ENCODE data around the gene CC2D1A. TPM values are rescaled to one million over a fixed set of nuclear protein-coding genes. Genes with fewer than 3 reads are reported as not detected.
"Not testable (repeated sequence)": the region's sequence is repeated elsewhere in the genome, so short reads cannot be mapped to it uniquely, and the experiment has no call there.

Gene CC2D1A
- total RNA-seq, 1 donor from 2014 or later, result 128 TPM

DNA sequence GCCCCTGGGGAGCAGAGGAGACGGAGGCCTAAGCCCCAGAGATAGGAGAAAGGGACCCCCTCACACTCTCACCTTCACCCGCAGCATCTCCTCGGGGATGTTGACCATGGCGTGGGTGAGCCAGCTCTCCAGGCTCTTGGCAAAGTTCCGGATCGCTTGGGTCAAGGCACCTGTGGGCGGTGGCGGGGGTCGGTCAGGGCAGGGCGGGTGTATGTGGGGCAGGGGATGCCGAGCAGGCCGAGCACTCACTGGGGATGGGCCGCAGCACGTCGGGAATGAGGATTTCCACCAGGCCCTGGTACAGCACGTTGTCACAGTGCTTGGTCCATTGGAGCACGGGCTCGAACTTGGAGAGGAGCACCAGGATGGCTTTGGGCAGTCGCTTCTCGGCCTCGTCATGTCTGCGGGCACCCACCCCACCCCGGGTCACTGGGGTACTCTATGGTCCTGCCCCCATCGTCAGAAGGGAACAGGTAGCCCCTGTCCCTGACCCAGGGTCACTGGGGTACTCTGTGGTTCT lies 59.4 kb downstream of the CC2D1A start:
- DNase-seq (ENCODE audit: low spot score in 2 of 2), result no peak
- Histone ChIP-seq H3K27ac (no peak overlapping the region), H3K4me3 (no peak overlapping the region), H3K4me1 (no peaks in the 10 kb centered on the region), H3K36me3 (peaks cover 60 to 75% of the 10 kb centered on the region in 2 donors), H3K9me3 (no peaks in the 10 kb centered on the region), H3K27me3 (no peaks in the 10 kb centered on the region)
- TF ChIP-seq, protein P1, sequence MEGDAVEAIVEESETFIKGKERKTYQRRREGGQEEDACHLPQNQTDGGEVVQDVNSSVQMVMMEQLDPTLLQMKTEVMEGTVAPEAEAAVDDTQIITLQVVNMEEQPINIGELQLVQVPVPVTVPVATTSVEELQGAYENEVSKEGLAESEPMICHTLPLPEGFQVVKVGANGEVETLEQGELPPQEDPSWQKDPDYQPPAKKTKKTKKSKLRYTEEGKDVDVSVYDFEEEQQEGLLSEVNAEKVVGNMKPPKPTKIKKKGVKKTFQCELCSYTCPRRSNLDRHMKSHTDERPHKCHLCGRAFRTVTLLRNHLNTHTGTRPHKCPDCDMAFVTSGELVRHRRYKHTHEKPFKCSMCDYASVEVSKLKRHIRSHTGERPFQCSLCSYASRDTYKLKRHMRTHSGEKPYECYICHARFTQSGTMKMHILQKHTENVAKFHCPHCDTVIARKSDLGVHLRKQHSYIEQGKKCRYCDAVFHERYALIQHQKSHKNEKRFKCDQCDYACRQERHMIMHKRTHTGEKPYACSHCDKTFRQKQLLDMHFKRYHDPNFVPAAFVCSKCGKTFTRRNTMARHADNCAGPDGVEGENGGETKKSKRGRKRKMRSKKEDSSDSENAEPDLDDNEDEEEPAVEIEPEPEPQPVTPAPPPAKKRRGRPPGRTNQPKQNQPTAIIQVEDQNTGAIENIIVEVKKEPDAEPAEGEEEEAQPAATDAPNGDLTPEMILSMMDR (IDR thresholded peaks at IDR 0.05), result no peak
- intact Hi-C loops (cut with DNase I), result no loop called here

DNA sequence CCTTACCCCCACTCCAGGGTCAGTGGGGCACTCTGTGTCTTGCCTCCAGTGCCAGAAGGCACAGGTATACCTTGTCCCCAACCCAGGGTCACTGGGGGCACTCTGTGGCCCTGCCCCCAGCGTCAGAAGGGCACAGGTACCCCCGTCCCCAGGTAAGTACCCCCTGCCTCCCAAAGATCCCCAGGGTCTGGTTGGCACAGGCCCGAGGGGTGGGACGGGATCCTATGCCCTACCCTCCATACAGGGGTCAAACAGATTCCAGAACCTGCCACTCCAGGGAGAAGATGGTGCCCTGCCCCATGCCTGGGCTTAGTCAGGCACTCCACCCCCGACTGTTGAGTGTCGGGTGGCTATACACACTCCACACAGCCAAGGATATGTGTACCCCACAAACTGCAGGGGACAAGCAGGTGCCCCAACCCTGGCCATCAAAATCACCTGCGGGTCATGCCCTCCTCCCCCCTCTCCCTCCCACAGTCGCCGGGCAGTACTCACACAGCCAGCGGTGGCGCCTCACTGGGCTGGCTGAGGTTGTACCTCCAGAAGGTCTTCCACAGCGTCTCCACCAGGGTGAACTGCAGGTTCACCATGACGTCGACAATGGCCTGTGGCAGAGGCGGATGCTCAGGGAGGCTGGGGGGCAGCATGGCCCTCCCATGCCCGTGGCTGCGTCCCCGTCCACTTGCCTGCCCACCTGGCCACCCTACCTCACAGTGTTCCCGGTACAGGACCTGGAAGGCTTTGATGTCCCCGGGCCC lies 60.1 kb downstream of the CC2D1A start:
- TF ChIP-seq, protein P1 (IDR thresholded peaks at IDR 0.05), result no peak

DNA sequence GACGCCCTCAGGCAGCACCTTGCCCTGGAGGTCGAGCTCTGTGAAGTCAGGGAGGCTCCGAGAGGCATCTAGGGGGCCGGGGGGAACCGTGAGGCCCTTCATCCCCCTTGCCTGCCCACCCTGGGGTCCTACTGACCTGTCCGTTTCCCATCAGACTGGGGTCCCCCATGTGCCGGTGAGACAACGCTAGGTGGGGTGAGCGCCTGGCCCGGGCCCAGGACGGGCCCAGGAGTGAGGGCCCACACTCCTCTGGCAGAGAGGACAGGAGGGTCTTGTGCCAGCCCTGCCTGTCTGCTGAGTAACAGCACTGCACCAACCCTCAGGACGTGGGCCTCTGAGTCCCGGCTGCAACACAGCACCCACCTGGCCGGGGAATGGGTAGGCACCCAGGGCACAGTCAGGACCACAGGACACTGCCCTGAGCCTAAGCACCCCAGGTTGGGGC lies 60.7 kb downstream of the CC2D1A start:
- H3K36me3 ChIP-seq, result peaks cover 56 to 64% of the 10 kb centered on the region in 2 donors
- TF ChIP-seq, protein P1 (IDR thresholded peaks at IDR 0.05), result no peak

More for the DNA sequence above, 60.1 kb downstream of the CC2D1A start:
- Histone ChIP-seq H3K4me3 (no peak overlapping the region), H3K9me3 (no peaks in the 10 kb centered on the region), H3K27ac (no peak overlapping the region), H3K36me3 (peaks cover 55 to 68% of the 10 kb centered on the region in 2 donors), H3K27me3 (no peaks in the 10 kb centered on the region), H3K4me1 (no peaks in the 10 kb centered on the region)
- intact Hi-C loops (cut with DNase I), result no loop called here
- DNase-seq (ENCODE audit: low spot score in 2 of 2), result no peak

GRCh38 chr19:13967206-13967605 lies 61.2 kb downstream of the CC2D1A start:
- intact Hi-C loops (cut with DNase I); H3K4me1 ChIP-seq; H3K27ac ChIP-seq; H3K9me3 ChIP-seq; H3K4me3 ChIP-seq; H3K27me3 ChIP-seq; DNase-seq (ENCODE audit: low spot score in 2 of 2): not testable (repeated sequence)
- peaks cover 57 to 64% of the 10 kb centered on the region in 2 donors for H3K36me3 ChIP-seq

More for the DNA sequence above, 60.7 kb downstream of the CC2D1A start:
- H3K9me3 ChIP-seq, result no peaks in the 10 kb centered on the region
- no peak for DNase-seq (ENCODE audit: low spot score in 2 of 2)
- no peak overlapping the region for H3K4me3 ChIP-seq
- no peak overlapping the region for H3K27ac ChIP-seq
- no peaks in the 10 kb centered on the region for H3K4me1 ChIP-seq
- intact Hi-C loops (cut with DNase I), result no loop called here
- H3K27me3 ChIP-seq, result no peaks in the 10 kb centered on the region

GRCh38 chr19:13968383-13968935 lies 62.5 kb downstream of the CC2D1A start:
- intact Hi-C loops (cut with DNase I), result no loop called here
- Histone ChIP-seq H3K9me3 (no peaks in the 10 kb centered on the region), H3K4me1 (no peaks in the 10 kb centered on the region), H3K27ac (no peak overlapping the region), H3K4me3 (no peak overlapping the region), H3K27me3 (no peaks in the 10 kb centered on the region), H3K36me3 (peaks cover 58 to 66% of the 10 kb centered on the region in 2 donors)
- TF ChIP-seq, protein P1 (IDR thresholded peaks at IDR 0.05), result no peak
- no peak for DNase-seq (ENCODE audit: low spot score in 2 of 2)

- Histone ChIP-seq H3K4me3 (no peak overlapping the region), H3K27me3 (no peaks in the 10 kb centered on the region), H3K9me3 (no peaks in the 10 kb centered on the region), H3K4me1 (no peaks in the 10 kb centered on the region), H3K36me3 (peaks cover 54 to 66% of the 10 kb centered on the region in 2 donors), H3K27ac (no peak overlapping the region)
- TF ChIP-seq, protein P1 (IDR thresholded peaks at IDR 0.05), result no peak
- intact Hi-C loops (cut with DNase I), result no loop called here
- no peak for DNase-seq (ENCODE audit: low spot score in 2 of 2)
Observed at GRCh38 chr19:13968999-13969398, 63.0 kb downstream of the CC2D1A start.
